ENCODE data around the gene JOSD1.

JOSD1 gene

DNA sequence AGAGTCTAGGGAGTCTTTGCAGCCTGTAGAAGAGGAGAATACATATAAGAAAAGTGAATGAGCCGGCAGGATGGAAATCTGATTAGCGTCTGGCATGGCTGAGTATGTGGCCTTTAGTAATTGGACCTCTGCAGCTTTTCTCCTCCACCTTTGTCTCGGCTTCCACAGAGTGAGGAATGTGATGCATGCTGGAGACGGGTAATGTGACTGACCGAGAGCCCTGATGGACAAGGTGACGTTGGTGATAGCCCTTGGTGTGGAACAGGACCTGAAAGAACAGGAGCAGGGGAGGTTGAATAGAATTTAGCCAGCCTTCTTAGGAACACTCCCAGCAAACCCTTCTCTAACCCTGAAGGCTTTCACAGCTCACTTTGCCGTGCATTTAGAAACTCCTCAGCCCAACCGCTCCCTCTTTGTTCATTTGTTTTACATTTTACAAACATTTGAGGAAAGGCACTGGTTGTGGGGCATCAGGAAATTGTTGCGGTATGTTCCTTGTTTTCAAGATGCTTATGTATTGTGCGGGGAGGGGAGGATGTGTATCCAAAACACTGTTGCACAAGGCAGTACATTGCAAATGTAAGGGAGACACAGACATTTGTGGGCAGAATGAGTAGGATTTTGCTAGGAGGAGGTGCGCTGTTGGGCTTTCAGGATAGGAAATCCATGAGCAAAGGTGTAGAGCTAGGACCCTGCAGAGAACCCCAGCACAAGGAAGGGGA is 11.9 kb upstream of the JOSD1 start:
- DNase-seq (ENCODE audit: low spot score): no peak

DNA sequence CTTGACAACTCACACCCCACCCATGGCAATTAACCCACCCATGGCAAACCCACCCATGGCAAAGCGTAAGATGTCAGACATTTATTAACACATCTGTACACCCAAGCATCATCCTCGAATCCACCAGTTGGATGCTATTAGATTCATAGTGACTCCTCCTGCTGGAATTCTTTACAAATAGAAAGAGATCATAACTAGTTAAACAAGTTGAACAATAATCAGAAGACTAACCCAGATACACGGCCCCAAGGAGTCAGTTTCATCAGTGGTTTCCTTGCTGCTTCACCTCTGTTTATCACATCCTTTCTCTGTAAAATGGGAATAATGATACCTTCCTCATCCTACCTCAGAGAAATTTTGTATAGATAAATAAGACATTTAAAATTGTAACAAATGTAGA is 10.1 kb upstream of the JOSD1 start:
- DNase-seq (ENCODE audit: low spot score): no peak

DNA sequence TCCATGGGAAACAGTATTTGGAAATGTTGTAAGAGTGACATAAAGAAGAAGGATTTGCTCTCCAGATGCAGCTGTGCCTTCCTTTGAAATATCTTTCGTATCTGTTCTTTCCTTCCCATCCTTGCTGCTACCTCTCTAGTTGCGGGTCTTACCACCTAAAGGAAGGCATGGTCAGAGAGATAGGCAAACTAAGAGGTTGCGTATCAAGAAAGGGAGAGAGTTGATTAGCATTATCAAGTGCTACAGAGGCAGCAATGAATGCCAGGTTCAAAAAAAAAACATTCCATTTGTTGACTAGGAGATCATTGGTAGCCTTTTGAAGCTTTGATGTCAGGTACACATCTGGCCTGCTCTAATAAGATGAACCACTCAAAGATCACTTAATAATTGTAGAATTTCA is 9.6 kb upstream of the JOSD1 start:
- no peak for DNase-seq (ENCODE audit: low spot score)

DNA sequence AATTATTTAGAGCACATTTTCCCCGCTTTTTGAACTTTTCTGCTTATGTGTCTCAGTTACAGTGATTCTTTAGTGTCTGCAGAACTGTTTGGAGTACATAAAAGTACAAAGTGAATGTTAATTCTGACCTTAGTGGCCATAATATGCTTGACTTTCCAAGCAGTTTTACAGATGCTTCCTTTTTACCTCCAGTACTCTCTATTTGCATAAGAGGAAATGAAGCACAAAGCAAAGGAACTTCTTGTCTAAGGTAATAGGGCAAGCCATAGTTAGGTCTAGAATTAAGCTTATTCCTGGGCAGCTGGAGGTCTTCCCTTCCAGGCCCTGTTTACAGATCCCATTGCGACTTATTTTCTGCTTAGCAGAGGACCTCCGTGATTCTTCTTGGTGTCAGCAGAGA is 8.6 kb upstream of the JOSD1 start:
- DNase-seq (ENCODE audit: low spot score): no peak

DNA sequence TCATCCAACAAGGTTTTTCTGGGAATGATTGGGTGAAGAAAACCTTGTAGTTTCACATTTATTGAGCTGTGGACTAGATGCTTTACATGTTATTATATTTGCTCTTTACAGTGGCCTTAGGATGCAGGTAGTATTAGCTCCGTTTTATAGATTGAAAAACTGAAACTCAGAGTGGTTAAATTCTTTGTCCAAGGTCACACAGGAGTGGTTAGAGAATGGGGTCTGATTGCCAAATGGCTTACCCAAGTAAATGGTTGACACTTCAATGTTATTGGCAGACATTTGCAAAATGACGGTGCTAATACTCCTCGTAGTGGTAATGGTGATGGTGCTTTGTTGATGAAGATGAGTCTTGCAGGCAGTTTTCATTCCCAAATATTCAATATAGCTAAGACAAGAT is 7.2 kb upstream of the JOSD1 start:
- no peak for DNase-seq (ENCODE audit: low spot score)

DNA sequence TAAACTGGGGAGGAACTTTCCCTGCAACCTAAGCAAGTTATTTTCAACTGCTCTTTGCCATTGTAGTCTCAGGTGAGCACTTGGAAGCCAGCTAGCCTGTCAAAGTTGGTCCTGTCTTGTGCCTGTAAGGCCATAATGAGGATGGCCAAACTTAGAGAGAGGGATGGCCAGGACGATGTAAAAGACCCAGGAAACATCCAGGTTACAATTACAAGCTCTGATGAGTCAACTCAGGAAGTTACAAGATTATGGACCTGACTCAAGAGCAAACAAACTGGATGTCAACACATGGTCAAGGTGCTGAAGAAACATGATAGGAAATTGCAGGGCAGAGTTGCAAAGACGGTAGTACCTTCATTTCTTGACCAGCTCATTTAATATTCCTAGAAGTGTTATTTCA is 6.6 kb upstream of the JOSD1 start:
- no peak for DNase-seq (ENCODE audit: low spot score)

DNA sequence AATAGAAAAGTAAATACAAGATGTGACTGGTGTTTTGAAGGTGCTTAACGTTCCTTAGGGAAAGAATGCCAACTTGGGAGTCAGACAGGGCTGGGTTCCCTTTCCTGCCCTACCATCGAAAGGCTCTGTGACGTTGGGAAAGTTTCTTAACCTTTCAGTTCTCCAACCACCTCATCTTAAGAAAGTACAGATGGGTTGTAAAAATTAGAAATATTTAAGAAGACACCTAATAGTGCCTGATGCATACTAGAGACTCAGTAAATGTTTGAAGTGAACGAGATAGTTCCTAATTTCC is 6.1 kb upstream of the JOSD1 start:
- DNase-seq (ENCODE audit: low spot score): no peak

DNA sequence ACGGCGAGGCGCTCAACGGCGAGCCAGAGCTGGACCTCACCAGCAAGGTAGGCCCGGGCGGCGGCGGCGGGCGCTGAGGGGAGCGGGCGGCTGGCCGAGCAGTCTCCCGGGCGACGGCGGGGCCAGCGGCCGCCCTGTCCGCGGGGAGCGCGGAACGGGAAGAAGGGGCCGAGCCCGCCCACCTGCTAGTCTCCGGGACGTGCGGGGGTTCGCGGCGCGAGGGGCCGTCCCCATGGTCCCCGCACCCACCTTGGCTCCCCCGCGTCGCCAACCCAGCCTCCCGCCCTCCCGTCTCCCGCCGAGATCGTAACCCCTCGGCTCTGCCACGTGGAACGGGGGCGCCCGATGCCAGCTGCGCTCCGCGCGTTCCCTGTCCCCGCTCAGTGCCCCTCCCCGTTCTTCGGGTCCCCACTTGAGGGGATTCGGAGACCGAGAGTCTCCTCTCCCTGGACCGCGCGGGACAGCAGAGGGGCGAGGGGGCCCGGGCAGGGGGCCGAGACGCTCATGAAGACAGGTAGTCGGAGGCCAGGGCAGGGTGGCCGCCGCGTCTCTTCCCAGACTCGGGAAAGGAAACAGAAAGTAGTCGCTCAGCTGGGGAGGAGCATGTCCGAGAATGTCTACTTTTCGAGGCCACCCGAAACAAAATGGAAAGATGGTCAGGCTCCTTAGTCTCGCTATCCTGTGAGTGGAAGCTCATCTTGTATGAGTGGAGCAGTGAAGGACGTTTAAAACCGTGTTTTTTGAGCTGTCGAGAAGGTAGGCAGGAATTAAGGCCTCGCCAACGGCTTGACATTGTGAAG is 5.6 kb upstream of the JOSD1 start:
- DNase-seq (ENCODE audit: low spot score): peak; percentile 62

DNA sequence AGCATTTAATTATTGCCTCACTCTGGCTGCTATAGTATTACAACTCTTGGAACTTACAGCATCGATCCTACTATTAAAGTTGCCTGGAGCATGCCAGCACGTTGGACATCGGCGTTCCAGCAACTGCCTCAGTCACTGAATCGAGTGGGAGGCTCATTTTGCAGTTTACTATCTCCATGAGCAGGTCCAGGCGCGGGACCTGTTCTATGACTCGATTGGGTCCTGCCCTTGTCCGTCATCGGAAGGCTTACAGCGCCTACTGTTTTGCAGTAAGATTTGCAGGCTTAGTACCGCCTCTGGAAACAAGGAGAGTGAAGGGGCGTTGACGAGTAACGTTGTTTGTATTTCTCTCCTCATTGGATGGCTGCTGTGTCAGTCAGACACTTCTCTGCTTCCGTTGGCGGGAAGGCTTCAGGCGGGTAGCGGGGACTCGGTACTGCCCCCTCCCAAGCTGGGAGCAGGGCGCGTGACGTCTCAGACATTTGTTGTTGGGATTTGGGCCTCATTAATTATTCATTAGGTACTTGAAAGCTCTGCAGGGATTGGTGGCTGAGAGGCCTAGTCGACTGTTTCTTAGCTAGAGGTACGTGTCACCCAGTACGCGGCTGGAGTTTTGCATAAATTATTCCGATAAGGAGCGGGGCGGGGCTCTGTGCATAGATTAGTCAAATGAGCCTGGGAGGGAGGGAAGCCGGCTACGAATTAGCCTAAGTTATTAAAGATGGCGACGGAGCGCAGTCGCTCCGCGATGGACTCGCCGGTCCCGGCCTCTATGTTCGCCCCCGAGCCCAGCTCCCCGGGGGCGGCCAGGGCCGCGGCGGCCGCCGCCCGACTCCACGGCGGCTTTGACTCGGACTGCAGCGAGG is 4.7 kb upstream of the JOSD1 start, which contains the start of gene GTPBP1:
Gene GTPBP1, plus strand, starts transcription at position 710 of the 866 bp plus-strand sequence. Its CDS starts 12 bp downstream, at position 722.
- peak; percentile 96 for DNase-seq (ENCODE audit: low spot score)

DNA sequence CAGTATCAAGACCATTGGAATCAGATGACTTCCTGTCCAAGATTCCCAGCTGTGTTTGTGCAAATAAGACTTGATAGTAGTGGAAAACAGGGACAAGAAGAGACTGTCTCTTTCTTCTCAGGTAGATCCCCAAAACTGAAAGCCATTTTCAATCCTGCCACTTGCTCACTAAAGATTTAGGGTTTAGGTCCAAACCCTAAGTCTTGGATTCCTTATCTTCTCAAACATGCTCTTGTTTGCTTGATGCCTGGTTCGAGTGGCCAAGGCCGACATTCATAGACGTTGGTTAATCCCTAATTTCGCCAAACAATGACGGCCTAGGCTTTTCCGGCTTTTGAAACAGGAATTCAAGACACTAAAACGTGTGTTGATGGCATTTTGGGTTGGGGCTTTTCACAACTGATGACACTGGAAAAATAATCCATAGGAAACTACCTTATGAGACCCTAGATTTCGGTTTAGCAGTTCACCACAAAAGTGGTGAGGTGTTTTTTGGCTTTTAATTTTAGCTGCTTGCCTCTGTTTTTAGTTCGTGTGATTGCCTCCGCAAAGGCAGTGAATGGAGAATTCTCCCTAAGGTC is 4.0 kb upstream of the JOSD1 start:
- no peak for DNase-seq (ENCODE audit: low spot score)

DNA sequence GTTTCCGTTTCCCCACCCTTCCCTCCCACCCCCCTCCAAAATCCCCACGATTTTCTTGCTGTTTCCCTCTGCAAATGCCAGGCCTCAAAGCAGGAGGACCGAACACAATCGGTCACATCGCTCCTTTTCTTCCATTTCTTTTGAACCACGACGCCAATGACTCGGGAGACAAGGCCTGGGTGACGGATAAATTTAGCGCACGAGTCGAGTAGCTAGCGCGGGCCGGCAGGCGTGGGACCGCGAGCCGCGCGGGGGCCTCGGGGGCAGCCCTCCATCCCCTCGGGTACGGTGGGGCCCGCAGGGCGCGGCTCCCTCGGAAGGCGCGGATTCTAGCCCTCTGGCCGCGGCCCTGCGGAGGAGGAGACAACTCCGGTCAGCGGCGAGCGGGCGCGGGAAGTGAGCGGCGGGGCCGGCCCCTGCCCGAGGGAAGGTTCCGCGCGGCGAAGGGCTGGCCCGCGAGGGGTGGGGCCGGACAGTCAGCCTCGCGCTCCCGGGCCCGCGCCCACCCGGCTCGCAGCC is 414 bp downstream of the JOSD1 start:
- peak; percentile 85 for DNase-seq (ENCODE audit: low spot score)

DNA sequence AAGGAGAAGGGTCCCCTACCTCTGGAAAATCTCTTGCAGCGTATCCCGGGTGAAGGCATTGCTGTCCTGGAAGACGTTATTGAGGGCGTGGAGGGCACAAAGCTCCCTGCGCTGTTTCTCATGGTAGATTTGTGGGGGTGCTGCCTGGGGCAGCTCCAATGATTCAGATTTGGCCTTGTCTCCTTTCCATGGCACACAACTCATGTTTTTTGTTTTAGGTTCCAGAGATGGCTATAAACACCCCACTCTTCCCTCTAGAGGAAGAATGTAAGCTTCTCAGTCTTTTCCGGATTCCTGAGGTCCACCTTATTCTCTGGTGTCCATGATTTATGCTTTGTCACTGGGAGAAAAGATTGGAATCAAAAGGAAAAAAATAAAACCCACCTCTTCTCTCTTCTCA is 959 bp downstream of the JOSD1 start:
- no peak for DNase-seq (ENCODE audit: low spot score)

DNA sequence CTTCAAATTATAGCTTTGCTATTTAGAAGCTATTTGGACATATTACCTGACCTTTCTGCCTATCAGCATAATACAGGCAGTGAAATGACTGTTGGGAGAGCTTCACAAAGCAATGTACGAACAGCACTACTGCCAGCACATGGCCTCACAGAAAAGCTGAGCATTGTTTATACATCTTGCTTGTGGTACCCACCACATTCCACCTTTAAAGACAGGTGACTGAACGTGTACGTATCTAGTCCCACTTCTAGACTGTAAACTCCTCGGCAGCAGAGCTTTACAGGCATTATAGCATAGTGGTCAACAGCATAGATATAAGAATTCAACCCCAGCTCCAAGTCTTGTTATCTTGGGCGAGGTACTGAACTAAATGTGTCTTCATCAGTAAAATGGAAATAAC is 1.6 kb downstream of the JOSD1 start:
- no peak for DNase-seq (ENCODE audit: low spot score)

DNA sequence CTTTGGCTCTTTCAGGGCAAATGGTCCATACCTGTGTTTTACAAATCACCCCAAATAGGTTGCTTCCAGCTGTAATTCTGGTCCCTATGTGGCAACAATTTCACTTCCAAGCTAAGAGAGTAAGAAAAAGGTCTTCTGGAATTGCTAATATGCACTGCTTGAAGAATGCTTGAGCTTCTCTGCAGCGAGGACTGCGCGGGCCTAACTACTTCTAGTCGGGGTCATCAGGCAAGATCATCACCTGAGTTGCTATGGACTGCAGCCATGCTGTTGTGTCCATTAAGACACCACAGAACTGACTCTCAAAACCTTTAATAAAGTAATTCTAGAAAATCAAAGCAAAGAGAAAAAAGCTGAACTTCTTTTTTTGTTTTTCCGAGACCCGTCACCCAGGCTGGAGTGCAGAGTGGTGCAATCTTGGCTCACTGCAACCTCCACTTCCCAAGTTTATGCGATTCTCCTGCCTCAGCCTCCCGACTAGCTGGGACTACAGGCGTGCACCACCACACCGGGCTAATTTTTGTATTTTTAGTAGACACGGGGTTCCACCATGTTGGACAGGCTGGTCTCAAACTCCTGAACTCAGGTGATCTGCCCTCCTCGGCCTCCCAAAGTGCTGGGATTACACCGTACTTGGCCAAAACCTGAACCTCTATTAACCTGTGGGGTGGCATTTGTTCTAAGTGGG is 2.2 kb downstream of the JOSD1 start:
- no peak for DNase-seq (ENCODE audit: low spot score)

DNA sequence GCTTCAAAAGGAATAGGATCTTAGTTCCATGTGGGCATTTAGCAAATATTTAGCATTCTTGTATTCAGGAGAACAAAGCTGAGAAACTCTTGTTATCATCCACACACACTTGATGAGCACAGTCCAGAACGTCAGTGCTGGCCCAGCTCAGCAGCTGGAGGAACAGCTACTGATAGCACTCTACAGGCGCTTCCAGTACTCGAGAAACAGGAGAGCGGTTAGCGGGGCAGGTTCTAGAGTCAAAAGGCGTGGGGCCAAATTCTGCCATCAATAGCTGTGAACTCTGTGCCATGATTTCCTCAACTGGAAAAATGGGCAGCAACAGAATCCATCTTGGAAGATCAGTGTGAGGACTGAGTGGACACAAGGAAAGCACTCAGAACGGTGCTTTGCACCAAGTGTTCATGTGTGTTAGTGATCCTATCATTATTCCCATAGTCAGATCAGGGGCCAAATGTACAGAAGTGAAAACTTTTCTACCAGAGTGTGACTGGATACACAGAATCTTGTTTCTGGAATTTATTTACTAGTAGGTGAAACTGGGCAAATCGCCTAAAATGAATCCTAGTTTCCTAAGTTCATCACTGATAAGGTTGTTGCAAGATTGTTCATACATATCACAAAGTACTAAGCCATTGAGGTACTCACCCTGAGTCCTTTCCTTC is 3.2 kb downstream of the JOSD1 start:
- no peak for DNase-seq (ENCODE audit: low spot score)

DNA sequence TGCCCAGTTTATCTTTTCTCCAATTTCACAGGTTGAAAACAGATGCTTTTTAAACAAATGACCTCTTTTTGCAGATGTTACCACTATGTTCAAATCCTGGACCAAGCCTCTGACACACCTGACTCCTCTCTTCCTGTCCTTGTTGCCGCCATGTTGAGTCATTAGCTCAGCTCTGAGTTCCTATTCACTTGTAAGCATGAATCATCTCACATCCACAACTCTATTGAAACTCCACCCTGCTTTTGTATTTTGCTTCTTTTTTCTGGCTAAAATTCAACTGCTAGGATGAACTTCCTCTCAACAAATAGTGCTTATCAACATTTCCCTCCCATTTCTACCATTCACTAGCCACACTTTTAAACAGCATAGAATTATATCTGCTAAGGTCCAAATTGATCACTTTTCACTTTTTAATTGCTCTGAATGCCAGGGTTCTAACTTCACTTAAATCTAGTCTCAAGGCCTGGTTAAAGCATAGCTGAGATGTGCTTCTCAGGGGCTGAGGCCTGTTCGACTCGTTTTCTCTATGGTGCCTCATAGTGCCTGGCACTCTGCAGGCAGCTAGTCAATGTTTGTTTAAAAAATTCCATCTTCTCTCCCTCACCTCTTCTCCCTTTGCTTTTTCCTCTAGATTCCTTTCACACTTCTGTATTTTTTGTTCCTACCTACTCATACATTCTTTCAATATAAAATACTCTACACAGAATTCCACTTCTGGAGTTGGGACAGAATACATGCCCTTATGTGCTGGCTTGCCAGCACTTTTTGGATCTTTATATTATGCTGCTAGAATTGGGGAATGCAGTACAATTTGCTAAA is 3.9 kb downstream of the JOSD1 start:
- no peak for DNase-seq (ENCODE audit: low spot score)

DNA sequence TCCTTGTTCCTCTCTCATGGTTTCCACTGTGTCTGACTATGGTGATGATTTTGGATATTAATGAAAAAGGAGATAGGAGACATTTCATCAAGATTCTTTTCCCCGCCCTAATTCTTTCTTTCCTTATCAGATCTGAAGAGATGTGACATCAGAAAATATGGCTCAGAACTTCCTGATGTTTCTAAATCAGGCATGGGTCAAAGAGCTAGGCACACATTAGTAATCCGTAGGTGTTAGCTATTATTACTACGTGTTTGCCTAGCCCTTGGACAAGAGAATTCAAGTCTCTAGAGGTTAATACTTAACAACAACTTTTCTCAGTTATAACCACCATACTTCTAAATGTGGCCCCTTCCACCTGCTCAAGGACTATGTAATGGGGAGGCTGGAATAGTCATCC is 5.8 kb downstream of the JOSD1 start:
- DNase-seq (ENCODE audit: low spot score): no peak

DNA sequence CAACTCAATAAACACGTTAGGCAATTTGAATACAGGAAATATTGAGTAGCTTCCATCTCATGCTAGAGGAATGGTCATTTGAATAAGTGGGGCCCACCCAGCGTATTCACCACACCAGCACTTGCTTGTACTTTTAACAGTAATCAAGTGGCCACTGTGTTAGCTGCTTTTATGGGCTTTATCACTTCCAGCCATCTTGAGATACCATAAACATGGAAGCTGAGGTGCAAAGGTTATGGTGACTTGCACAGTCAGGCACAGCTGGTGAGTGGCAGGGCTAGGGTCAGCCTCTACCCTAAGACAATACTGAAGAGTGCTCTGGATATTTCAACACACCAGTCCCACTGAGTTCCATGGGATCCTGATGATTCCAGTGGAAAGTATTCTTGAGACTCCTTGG is 6.7 kb downstream of the JOSD1 start:
- DNase-seq (ENCODE audit: low spot score): no peak

DNA sequence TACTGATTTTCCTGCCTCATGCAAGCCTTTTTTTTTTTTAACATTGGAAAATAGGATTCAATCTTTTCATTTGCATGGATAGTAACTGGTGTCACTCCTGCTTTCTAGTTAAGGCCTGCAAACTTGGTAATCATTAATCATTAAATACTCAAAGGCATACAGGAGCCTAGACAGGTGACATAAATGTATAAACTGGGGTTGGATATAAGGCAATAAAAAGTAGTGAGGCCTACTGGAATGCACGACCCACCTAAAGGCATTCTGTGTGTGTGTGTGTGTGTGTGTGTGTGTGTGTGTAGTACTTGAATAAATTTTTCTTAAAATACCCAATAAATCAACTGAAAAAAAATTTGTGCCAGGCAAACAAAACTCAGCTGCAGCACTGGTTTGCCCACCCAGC is 11.1 kb downstream of the JOSD1 start:
- no peak for DNase-seq (ENCODE audit: low spot score)

DNA sequence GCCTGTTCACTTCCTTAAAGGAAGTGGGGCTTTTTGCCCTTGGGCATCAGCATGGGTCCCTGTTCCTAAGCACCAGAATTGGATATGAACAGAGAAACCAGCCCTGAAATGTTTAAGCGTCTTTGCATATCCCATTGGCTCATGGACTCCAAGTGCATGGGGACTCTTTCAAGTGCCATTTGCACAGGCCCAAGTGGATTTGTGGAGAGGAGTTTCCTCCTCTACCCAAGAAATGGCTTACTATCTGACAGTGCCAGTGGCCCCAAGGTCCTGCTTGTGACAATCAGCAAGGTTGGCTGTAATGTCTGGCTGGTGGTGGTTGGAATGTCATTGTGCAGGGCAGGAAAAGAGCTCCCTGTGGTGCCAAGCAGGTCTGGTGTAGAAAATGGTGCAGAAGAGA is 15.0 kb downstream of the JOSD1 start:
- DNase-seq (ENCODE audit: low spot score): no peak
